Endothelial cell (in vitro differentiated cells): ENCODE data around the gene SOX5. TPM values are rescaled to one million over a fixed set of nuclear protein-coding genes. Genes with fewer than 3 reads are reported as not detected.

Source experiments
- DNase-seq: peaks from one replicate; pipeline ENCODE4 v3.0.0; 2021; ENCODE audit warnings: low spot score
- H3K27ac Mint-ChIP-seq: one replicate; pipeline ENCODE4 v1.8.0; 2021; ENCODE audit warnings: mixed read lengths, inconsistent platforms; ENCODE audit not compliant: unreplicated experiment
- H3K27me3 Mint-ChIP-seq: one replicate; pipeline ENCODE4 v1.8.0; 2021; ENCODE audit warnings: mild to moderate bottlenecking, moderate library complexity, mixed read lengths, inconsistent platforms; ENCODE audit not compliant: unreplicated experiment
- H3K36me3 Mint-ChIP-seq: one replicate; pipeline ENCODE4 v1.8.0; 2021; ENCODE audit warnings: mild to moderate bottlenecking, low read depth, mixed read lengths, inconsistent platforms; ENCODE audit not compliant: unreplicated experiment
- H3K4me1 Mint-ChIP-seq: one replicate; pipeline ENCODE4 v1.8.0; 2021; ENCODE audit warnings: mild to moderate bottlenecking, mixed read lengths, inconsistent platforms; ENCODE audit not compliant: unreplicated experiment
- H3K4me3 Mint-ChIP-seq: one replicate; pipeline ENCODE4 v1.8.0; 2021; ENCODE audit warnings: mild to moderate bottlenecking, mixed read lengths, inconsistent platforms; ENCODE audit not compliant: unreplicated experiment
- H3K9me3 Mint-ChIP-seq: one replicate; pipeline ENCODE4 v1.8.0; 2021; ENCODE audit warnings: mixed read lengths, inconsistent platforms; ENCODE audit not compliant: unreplicated experiment
- total RNA-seq: library from RNA; stranded (reverse); fragmentation: NEBNext Ultra II Directional; extraction: Animal tissue kit (Norgen Biotek cat#: 25700); gene quantifications from one replicate; pipeline ENCODE4 v1.2.1, GENCODE V29; 2021; ENCODE audit not compliant: unreplicated experiment
- TF ChIP-seq, protein P1 (sequence below): fragments of 200-600 bp; sonication (generic); IDR thresholded peaks from one replicate; pipeline ENCODE4 v1.5.0; 2021; ENCODE audit warnings: antibody characterized with exemption; ENCODE audit not compliant: unreplicated experiment

The SOX5 gene
- total RNA-seq, 1 donor from 2014 or later = 23.1 TPM

- Mint-ChIP-seq H3K27ac (no peak overlapping the region), H3K27me3 (no peaks in the 10 kb centered on the region), H3K36me3 (no peaks in the 10 kb centered on the region), H3K4me1 (peaks cover 13% of the 10 kb centered on the region), H3K9me3 (no peaks in the 10 kb centered on the region), H3K4me3 (no peak overlapping the region)
- TF ChIP-seq, protein P1, sequence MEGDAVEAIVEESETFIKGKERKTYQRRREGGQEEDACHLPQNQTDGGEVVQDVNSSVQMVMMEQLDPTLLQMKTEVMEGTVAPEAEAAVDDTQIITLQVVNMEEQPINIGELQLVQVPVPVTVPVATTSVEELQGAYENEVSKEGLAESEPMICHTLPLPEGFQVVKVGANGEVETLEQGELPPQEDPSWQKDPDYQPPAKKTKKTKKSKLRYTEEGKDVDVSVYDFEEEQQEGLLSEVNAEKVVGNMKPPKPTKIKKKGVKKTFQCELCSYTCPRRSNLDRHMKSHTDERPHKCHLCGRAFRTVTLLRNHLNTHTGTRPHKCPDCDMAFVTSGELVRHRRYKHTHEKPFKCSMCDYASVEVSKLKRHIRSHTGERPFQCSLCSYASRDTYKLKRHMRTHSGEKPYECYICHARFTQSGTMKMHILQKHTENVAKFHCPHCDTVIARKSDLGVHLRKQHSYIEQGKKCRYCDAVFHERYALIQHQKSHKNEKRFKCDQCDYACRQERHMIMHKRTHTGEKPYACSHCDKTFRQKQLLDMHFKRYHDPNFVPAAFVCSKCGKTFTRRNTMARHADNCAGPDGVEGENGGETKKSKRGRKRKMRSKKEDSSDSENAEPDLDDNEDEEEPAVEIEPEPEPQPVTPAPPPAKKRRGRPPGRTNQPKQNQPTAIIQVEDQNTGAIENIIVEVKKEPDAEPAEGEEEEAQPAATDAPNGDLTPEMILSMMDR = no peak
- no peak for DNase-seq
Measured at GRCh38 chr12:23750923-23751322, 198.5 kb downstream of the SOX5 start.

DNA sequence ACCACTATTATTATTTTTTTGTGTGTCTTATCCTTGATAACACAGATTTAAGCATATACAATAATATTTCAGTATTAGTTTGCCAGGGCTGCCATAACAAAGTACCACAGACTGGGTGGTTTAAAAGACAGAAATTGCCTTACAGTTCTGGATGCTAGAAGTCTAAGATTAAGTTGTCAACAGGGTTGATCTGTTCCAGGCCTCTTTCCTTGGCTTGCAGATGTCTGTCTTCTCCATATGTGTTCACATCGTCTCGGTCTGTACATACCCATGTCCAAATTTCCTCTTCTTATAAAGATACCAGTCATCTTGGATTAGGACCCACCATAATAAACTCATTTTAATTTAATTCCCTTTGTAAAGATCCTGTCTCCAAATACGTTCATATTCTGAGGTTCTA is 204.8 kb downstream of the SOX5 start:
- no peaks in the 10 kb centered on the region for H3K36me3 Mint-ChIP-seq
- peaks cover 2% of the 10 kb centered on the region for H3K27me3 Mint-ChIP-seq
- H3K4me3 Mint-ChIP-seq = no peak overlapping the region
- no peaks in the 10 kb centered on the region for H3K9me3 Mint-ChIP-seq
- TF ChIP-seq, protein P1 = no peak
- no peak for DNase-seq
- H3K4me1 Mint-ChIP-seq = no peaks in the 10 kb centered on the region
- no peak overlapping the region for H3K27ac Mint-ChIP-seq

- no peaks in the 10 kb centered on the region for H3K4me1 Mint-ChIP-seq
- H3K9me3 Mint-ChIP-seq = no peaks in the 10 kb centered on the region
- TF ChIP-seq, protein P1 = no peak
- H3K27ac Mint-ChIP-seq = no peak overlapping the region
- H3K4me3 Mint-ChIP-seq = no peak overlapping the region
- no peak for DNase-seq
- H3K27me3 Mint-ChIP-seq = peaks cover 4% of the 10 kb centered on the region
- peaks cover 14% of the 10 kb centered on the region for H3K36me3 Mint-ChIP-seq
Measured at GRCh38 chr12:23742574-23742973, 206.9 kb downstream of the SOX5 start.

DNA sequence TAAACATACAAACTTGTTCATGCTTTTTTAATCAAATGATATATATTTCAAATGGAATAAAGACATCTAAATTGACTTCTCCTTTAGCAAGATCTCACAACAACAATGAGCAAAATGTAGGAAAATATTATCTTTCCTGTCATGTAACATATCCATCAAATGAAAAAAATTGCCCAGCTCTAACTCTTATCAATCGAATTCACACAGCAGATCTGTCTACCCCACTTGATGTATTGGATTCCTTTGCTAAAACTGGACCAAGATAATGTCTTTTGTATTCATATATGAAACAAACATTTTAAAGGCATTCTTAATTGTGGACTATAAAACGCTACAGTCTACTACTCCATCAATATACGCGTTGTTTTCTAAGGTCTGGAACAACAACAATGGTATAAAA is 218.0 kb downstream of the SOX5 start:
- Mint-ChIP-seq H3K36me3 (peaks cover 5% of the 10 kb centered on the region), H3K4me3 (no peak overlapping the region), H3K27ac (no peak overlapping the region), H3K27me3 (no peaks in the 10 kb centered on the region), H3K9me3 (no peaks in the 10 kb centered on the region), H3K4me1 (peaks cover 7% of the 10 kb centered on the region)
- no peak for DNase-seq
- TF ChIP-seq, protein P1 = no peak

DNA sequence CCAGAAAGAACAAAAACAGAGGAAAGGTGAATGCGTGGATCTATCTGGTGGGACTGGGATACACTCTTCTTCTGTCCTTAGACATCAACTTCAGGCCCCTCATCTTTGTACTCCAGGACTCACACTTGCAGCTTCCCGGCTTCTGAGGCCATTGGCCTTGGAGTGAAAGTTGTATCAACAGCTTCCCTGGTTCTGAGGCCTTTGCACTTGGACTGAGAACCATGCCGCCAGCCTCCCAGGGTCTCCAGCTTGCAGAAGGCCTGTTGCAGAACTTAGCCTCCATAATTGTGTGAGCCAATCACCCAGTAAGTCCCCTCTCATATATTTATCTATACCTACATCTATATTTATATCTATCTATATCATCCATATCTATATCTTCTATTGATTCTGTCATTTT is 218.4 kb downstream of the SOX5 start:
- H3K36me3 Mint-ChIP-seq = peaks cover 5% of the 10 kb centered on the region
- H3K9me3 Mint-ChIP-seq = no peaks in the 10 kb centered on the region
- H3K4me3 Mint-ChIP-seq = no peak overlapping the region
- H3K27ac Mint-ChIP-seq = no peak overlapping the region
- TF ChIP-seq, protein P1 = no peak
- H3K4me1 Mint-ChIP-seq = peaks cover 7% of the 10 kb centered on the region
- no peak for DNase-seq
- no peaks in the 10 kb centered on the region for H3K27me3 Mint-ChIP-seq
